GM21381 (cell line): Measurements from ENCODE around the gene ZMIZ1.

ENCODE experiments used
- ATAC-seq: cut with Tn5 transposase; IDR thresholded peaks from one replicate; pipeline ENCODE4 v1.9.1; 2021; ENCODE audit warnings: mild to moderate bottlenecking, moderate library complexity; ENCODE audit not compliant: unreplicated experiment

The ZMIZ1 gene

DNA sequence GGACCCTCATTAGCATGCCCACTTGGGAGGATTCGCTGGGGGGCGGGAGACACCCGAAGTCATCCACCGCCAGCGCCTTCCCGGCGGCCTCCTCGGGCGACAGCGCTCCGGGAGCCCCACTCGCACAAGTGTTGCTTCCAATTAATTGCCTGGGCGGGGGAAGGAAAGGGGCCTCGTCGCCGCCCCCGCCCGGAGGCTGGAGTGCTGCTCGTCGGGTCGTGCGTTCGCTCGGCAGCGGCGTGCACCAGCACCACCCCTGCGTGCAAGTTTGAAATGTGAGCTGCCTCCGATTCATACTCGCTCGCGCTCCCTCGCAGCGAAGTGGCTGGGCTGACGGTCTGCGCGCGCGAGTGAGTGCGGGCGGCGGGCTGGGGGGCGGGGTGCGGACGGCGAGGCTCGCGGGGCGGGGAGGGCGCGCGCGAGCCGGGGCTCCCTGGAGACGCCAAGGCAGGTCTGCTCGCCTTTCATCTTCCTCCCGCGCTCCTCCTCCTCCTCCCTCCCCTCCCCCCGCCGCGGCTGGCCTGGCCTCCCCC, 173.9 kb downstream of the ZMIZ1 start:
- peak; percentile 21 for ATAC-seq

GRCh38 chr10:79243181-79244067, 174.7 kb downstream of the ZMIZ1 start:
- ATAC-seq = peak; percentile 40

- no peak for ATAC-seq
Observed at GRCh38 chr10:79244068-79244442, 175.3 kb downstream of the ZMIZ1 start.

- peak; percentile 33 for ATAC-seq
Observed at GRCh38 chr10:79244841-79245504, 176.2 kb downstream of the ZMIZ1 start.

GRCh38 chr10:79245539-79246208, 176.9 kb downstream of the ZMIZ1 start:
- ATAC-seq = no peak

GRCh38 chr10:79246209-79246581, 177.4 kb downstream of the ZMIZ1 start:
- no peak for ATAC-seq

- ATAC-seq = no peak
Observed at GRCh38 chr10:79246606-79247275, 178.0 kb downstream of the ZMIZ1 start.

GRCh38 chr10:79247373-79248137, 178.8 kb downstream of the ZMIZ1 start:
- no peak for ATAC-seq

GRCh38 chr10:79248341-79249185, 179.8 kb downstream of the ZMIZ1 start:
- no peak for ATAC-seq

DNA sequence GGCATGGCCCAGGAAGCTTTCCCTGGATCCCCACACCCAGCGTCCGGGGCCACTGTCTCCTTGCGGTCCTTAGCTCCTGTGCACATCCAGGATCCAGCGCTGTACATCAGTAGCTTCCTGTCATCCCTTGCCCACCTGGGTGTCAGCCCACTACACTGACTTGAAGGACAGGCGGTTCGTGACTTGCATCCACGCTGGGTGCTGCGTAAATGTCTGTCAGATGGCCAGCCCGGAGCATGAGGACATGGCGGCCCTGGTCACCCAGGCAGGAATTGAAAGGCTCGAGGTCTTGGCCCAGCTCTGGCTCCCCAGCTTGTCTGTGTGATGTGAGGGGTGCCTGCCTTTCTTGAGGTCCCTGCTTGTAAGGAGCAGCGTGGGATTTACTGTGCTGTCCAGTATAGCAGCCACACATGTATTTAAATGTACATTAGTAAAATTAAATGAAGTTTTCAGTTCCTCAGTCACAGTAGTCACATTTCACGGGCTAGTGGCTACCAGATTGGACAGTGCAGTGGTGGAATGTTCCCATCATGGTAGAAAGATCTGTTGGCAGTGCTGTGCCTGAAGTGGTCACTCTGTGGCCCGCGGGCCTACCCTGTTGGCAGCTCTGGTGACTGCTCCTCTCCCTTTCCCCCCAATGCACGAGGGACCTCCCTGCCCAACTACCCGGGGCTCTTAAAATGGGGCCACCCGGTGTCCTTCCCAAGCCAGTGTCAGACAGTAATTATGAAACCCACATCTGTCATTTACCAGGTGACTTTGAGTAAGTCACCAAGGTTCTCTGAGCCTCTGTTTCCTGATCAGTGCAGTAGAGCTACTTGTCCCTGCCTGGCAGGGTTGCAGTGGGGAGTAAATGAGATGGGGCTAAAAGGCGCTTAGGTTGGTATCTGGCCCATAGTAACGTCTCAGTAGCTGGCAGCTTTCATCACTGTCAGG, 180.7 kb downstream of the ZMIZ1 start:
- ATAC-seq = peak; percentile 51

DNA sequence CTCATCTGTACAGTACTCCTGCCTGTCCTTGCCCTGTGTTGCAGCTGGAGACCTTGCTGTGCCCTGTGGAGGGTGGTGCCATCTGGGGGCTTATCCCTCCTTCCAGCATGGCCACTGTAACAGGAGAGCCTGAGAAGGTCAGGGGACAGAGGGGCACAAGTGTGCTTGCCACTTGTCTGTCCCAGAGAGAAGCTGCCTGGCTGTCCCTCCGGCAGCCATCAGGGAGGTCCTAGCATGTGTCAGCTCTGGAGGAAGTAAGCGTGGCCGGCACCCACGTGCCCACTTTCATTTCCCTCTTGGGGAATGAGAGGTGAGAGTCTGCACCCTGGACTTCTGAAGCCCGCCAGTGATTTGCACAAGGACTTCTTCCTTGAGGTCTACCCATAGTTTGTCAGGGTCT, 181.5 kb downstream of the ZMIZ1 start:
- no peak for ATAC-seq

DNA sequence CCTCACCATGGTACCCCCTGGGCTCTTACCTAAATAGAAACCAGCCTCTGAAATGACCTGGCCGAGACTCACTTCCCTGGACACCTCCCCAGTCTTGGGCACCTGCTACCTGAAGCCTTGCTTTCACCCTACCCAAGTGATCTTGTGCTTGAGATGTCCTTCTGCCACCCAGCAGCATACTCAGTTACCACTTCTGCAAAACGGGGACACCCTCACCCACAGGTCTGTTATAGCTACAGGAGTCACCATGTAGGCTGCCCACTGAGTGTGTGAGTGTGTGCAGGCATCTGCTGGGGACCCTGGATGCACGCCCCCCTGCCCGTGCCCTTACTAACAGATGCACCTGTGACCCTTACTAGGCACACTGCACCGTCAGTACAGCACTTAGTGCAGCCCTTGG, 183.7 kb downstream of the ZMIZ1 start:
- no peak for ATAC-seq

DNA sequence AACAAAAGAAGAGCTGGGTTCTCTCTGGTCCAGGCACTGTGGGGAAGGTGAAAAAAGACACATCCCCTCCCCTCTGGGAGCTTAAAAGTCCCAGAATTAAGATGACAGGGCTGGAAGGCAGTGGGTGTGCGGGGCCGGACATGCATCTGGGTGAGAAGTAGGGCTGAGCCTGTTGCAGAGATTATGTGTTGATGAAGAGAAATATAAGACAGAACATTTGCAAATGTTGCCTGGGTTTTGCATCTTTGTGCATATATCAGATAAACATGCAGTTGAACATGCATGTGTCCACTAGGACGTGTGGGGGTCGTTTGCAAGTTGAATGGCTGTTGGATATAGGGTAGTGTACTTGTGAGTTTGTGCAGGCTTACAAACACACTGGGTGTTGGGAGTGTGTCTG, 184.2 kb downstream of the ZMIZ1 start:
- no peak for ATAC-seq

- ATAC-seq = no peak
Observed at GRCh38 chr10:79253704-79254103, 184.9 kb downstream of the ZMIZ1 start.

DNA sequence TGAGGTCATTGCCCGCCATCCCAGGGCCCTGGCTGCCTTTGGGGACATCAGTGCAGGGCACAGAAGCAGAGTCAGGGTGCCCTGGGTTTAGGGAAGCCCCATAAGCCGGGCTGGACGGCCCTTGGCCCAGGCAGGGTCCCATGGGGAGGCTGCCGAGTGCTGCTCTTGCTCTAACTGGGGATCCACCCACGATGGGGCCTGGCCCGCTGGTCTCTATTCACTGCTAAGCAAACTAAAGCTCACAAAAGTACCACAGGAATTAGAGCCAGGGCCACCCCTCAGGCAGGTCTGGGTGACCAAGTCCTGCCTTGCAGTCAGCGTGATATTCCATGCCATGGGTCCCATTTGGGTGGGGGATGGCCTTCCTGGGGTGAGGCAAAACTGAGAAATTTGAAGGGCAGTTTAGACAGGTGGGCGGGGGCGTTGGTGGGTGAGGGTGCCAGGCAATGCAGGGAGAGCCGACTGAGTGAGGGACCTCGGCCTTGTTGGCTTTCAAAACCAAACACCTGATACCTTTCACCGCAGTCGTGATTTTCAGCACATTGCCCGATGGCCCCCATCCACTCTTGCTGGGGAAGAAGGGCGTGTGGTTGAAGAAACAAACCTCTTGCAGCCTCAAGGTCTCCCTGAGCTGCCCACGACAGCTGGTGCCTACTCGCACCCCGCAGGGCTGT, 185.7 kb downstream of the ZMIZ1 start:
- ATAC-seq = no peak

DNA sequence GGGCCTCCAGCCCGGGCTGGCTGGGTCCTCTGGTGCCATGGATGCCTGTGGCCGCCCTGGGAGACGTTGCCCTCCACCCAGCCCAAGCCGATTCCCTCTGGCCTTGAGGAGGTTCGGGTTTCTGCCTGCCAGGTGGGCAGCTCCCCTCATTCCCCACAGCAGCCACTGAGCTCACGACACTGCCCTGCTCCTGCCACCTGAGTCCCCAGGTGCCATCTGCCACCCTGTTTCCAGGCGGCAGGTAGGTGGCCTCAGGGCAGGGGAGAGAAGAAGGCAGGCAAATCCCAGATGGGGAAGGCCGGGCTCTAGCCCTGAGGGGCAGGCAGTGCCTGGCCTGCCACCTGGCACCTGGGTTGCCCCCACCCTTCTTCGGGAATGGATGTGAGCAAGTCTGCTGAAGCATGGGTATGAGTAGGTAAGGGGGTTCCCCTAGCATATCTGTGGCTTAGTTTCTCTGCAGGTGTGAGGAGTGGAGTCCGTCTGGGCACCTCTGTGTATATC, 186.3 kb downstream of the ZMIZ1 start:
- ATAC-seq = no peak

DNA sequence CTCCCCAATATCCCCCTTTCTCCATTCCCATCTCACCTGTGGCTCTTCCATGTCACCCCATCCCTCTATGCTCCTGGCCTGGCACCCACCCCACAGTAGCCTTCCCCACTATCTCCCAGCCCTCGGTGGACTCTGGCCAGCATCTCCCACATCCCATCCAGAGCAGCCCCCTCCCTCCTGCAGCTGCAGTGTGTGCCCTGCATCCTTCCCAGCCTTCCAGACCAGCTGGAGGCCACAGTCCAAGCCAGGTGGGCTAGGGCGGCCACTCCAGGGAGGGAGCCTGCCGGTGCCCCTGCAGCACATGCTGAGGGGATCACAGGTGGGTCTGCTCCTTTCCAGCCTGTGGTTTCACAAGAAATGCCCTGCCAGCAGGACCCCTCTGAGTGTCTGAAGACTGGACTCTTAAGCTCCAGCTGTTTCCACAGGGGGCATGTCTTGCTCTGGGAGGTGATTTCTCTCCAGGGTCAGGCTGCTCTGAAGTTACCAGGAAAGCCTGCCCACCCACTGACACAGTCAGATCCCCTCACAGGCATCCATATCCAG, 187.6 kb downstream of the ZMIZ1 start:
- no peak for ATAC-seq
